Stimulated activated naive CD8-positive, alpha-beta T cell treated with anti-CD3 and anti-CD28 coated beads, Interleukin-15, Interleukin-2, amounts not matched to agents 100 ng/mL and 50 ng/mL, for 24 hours (primary cell): ENCODE results near the gene TCERG1.
A peak's percentile ranks its signal among the peaks of the same experiment; 100 is the strongest.

Experiments
- H3K27ac Mint-ChIP-seq: one replicate; pipeline ENCODE4 v1.8.0; 2021; ENCODE audit warnings: mild to moderate bottlenecking, mixed read lengths
- H3K27me3 Mint-ChIP-seq: one replicate; pipeline ENCODE4 v1.8.0; 2021; ENCODE audit warnings: mixed read lengths
- H3K36me3 Mint-ChIP-seq: one replicate; pipeline ENCODE4 v1.8.0; 2021; ENCODE audit warnings: low read depth, mixed read lengths
- H3K4me1 Mint-ChIP-seq: one replicate; pipeline ENCODE4 v1.8.0; 2021; ENCODE audit warnings: low read depth, mixed read lengths
- H3K4me3 Mint-ChIP-seq: one replicate; pipeline ENCODE4 v1.8.0; 2021; ENCODE audit warnings: mild to moderate bottlenecking, mixed read lengths
- H3K9me3 Mint-ChIP-seq: one replicate; pipeline ENCODE4 v1.8.0; 2021; ENCODE audit warnings: mixed read lengths

Gene TCERG1

GRCh38 chr5:146440870-146441495, 6.2 kb upstream of the TCERG1 start:
- Mint-ChIP-seq H3K9me3 (no peaks in the 10 kb centered on the region), H3K4me3 (no peak overlapping the region), H3K27me3 (peaks cover 32% of the 10 kb centered on the region)

GRCh38 chr5:146441896-146442295, 5.2 kb upstream of the TCERG1 start:
- H3K27ac Mint-ChIP-seq = no peak overlapping the region
- peaks cover 26% of the 10 kb centered on the region for H3K27me3 Mint-ChIP-seq
- peaks cover 2% of the 10 kb centered on the region for H3K4me1 Mint-ChIP-seq
- no peaks in the 10 kb centered on the region for H3K36me3 Mint-ChIP-seq
- H3K9me3 Mint-ChIP-seq = no peaks in the 10 kb centered on the region
- H3K4me3 Mint-ChIP-seq = no peak overlapping the region

More at GRCh38 chr5:146440870-146441495, 6.2 kb upstream of the TCERG1 start:
- H3K27ac Mint-ChIP-seq = no peak overlapping the region
- H3K36me3 Mint-ChIP-seq = no peaks in the 10 kb centered on the region
- no peaks in the 10 kb centered on the region for H3K4me1 Mint-ChIP-seq

DNA sequence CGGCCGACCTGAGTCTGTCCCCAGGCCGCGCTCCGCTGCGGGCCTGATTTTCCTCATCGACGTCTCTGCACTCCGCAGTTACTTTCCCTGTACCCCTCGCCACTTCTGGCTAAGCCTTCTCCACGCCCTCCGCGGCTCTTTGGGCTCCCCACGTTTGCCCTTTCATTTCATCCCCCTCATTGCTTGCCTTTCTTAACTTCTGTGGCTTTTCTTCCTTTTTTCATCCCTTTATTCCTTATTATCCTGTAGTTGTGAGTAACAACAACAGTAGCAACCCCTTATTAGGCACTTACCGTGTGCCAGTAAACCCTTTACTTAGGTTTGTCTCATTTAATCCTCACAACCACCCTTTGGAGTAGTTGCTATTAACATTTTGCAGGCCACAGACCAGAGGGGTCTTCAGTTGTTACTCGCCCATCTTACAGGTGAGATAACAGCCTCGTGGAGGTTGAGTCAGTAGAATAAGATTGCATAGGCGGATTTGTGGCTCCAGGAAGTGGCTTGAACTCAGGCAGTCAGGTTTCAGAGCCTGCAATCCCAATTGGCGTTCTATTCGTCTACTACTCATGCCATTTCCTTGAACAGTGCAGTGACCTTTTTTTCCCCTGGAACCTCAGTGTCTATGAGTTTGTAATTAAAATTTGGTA, 724 bp downstream of the TCERG1 start:
- Mint-ChIP-seq H3K4me1 (peaks cover 40% of the 10 kb centered on the region), H3K27me3 (no peaks in the 10 kb centered on the region), H3K4me3 (peak overlapping the region; percentile 100), H3K36me3 (peaks cover 19% of the 10 kb centered on the region), H3K9me3 (no peaks in the 10 kb centered on the region), H3K27ac (peak overlapping the region; percentile 100)

- peak overlapping the region; percentile 1 for H3K27ac Mint-ChIP-seq
- peaks cover 50% of the 10 kb centered on the region for H3K4me1 Mint-ChIP-seq
- no peaks in the 10 kb centered on the region for H3K9me3 Mint-ChIP-seq
- H3K36me3 Mint-ChIP-seq = peaks cover 25% of the 10 kb centered on the region
- H3K27me3 Mint-ChIP-seq = no peaks in the 10 kb centered on the region
- peak overlapping the region; percentile 100 for H3K4me3 Mint-ChIP-seq
Observed at GRCh38 chr5:146448783-146449519, 1.8 kb downstream of the TCERG1 start.

GRCh38 chr5:146450002-146450401, 2.9 kb downstream of the TCERG1 start:
- Mint-ChIP-seq H3K4me3 (peak overlapping the region; percentile 100), H3K27ac (no peak overlapping the region), H3K9me3 (no peaks in the 10 kb centered on the region), H3K36me3 (peaks cover 35% of the 10 kb centered on the region), H3K27me3 (no peaks in the 10 kb centered on the region), H3K4me1 (peaks cover 54% of the 10 kb centered on the region)

- Mint-ChIP-seq H3K4me3 (no peak overlapping the region), H3K4me1 (peaks cover 54% of the 10 kb centered on the region), H3K9me3 (no peaks in the 10 kb centered on the region), H3K36me3 (peaks cover 50% of the 10 kb centered on the region), H3K27ac (no peak overlapping the region), H3K27me3 (no peaks in the 10 kb centered on the region)
Observed at GRCh38 chr5:146451411-146451810, 4.3 kb downstream of the TCERG1 start.

- H3K4me1 Mint-ChIP-seq = peaks cover 15% of the 10 kb centered on the region
- H3K27ac Mint-ChIP-seq = no peak overlapping the region
- peaks cover 76% of the 10 kb centered on the region for H3K36me3 Mint-ChIP-seq
- no peaks in the 10 kb centered on the region for H3K27me3 Mint-ChIP-seq
- no peaks in the 10 kb centered on the region for H3K9me3 Mint-ChIP-seq
- no peak overlapping the region for H3K4me3 Mint-ChIP-seq
Observed at GRCh38 chr5:146457431-146457830, 10.3 kb downstream of the TCERG1 start.

GRCh38 chr5:146458894-146459293, 11.8 kb downstream of the TCERG1 start:
- no peaks in the 10 kb centered on the region for H3K9me3 Mint-ChIP-seq
- H3K36me3 Mint-ChIP-seq = peaks cover 86% of the 10 kb centered on the region
- no peak overlapping the region for H3K4me3 Mint-ChIP-seq
- peaks cover 4% of the 10 kb centered on the region for H3K4me1 Mint-ChIP-seq
- H3K27me3 Mint-ChIP-seq = no peaks in the 10 kb centered on the region
- no peak overlapping the region for H3K27ac Mint-ChIP-seq

GRCh38 chr5:146461319-146461718, 14.2 kb downstream of the TCERG1 start:
- Mint-ChIP-seq H3K4me1 (peaks cover 11% of the 10 kb centered on the region), H3K9me3 (no peaks in the 10 kb centered on the region), H3K27ac (no peak overlapping the region), H3K27me3 (no peaks in the 10 kb centered on the region), H3K4me3 (no peak overlapping the region), H3K36me3 (peaks cover 83% of the 10 kb centered on the region)

GRCh38 chr5:146463446-146463845, 16.3 kb downstream of the TCERG1 start:
- H3K9me3 Mint-ChIP-seq = no peaks in the 10 kb centered on the region
- H3K27ac Mint-ChIP-seq = no peak overlapping the region
- H3K4me1 Mint-ChIP-seq = peaks cover 14% of the 10 kb centered on the region
- no peak overlapping the region for H3K4me3 Mint-ChIP-seq
- peaks cover 83% of the 10 kb centered on the region for H3K36me3 Mint-ChIP-seq
- H3K27me3 Mint-ChIP-seq = no peaks in the 10 kb centered on the region

- H3K36me3 Mint-ChIP-seq = peaks cover 74% of the 10 kb centered on the region
- no peaks in the 10 kb centered on the region for H3K27me3 Mint-ChIP-seq
- peaks cover 14% of the 10 kb centered on the region for H3K4me1 Mint-ChIP-seq
- peak overlapping the region; percentile 6 for H3K27ac Mint-ChIP-seq
- H3K4me3 Mint-ChIP-seq = no peak overlapping the region
- no peaks in the 10 kb centered on the region for H3K9me3 Mint-ChIP-seq
Observed at GRCh38 chr5:146466521-146467349, 19.6 kb downstream of the TCERG1 start.

- Mint-ChIP-seq H3K9me3 (no peaks in the 10 kb centered on the region), H3K4me3 (no peak overlapping the region), H3K36me3 (peaks cover 75% of the 10 kb centered on the region), H3K27me3 (no peaks in the 10 kb centered on the region), H3K27ac (no peak overlapping the region), H3K4me1 (peaks cover 14% of the 10 kb centered on the region)
Observed at GRCh38 chr5:146467760-146468159, 20.6 kb downstream of the TCERG1 start.

GRCh38 chr5:146474065-146474464, 26.9 kb downstream of the TCERG1 start:
- Mint-ChIP-seq H3K27ac (no peak overlapping the region), H3K4me3 (no peak overlapping the region), H3K27me3 (no peaks in the 10 kb centered on the region), H3K9me3 (no peaks in the 10 kb centered on the region), H3K36me3 (peaks cover 73% of the 10 kb centered on the region), H3K4me1 (peaks cover 4% of the 10 kb centered on the region)

DNA sequence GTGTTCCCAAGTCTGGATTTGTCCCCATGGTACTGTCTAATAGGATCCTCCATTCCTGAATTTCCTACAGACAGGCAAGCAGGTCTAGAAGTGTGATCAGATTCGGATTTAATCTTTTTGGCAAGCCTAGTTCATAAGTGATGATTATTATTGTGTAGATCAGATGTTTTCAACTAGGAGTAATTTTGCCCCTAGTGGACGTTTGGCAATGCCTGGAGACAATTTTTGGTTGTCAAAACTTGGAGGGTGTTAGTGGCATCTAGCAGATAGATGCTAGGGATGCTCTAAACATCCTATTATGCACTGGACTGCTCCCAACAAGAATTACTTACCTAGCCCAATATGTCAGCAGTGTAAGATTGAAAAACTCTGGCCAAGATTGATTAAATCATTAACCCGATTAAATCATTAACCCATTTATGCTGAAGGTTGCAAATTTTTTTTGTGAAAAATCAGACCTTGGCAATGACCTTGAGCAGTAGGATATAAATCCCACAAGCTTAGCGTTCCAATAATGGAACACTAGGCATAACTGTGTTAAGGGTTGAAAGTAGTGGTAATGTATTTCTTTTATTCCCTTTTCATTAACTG, 28.2 kb downstream of the TCERG1 start:
- no peaks in the 10 kb centered on the region for H3K9me3 Mint-ChIP-seq
- peaks cover 74% of the 10 kb centered on the region for H3K36me3 Mint-ChIP-seq
- H3K27me3 Mint-ChIP-seq = no peaks in the 10 kb centered on the region
- H3K4me3 Mint-ChIP-seq = no peak overlapping the region
- peaks cover 4% of the 10 kb centered on the region for H3K4me1 Mint-ChIP-seq
- no peak overlapping the region for H3K27ac Mint-ChIP-seq
